GM12878 (cell line): ENCODE results near the gene CKS1B. TPM values are rescaled to one million over a fixed set of nuclear protein-coding genes. Genes with fewer than 3 reads are reported as not detected.

Experiments
- ATAC-seq: fragments of 200-7000 bp; cut with Tn5 transposase; 3 replicates; pipeline ENCODE4 v1.9.1; 2020; ENCODE audit warnings: mild to moderate bottlenecking, moderate library complexity
- BruUV-seq: library from RNA; stranded (reverse); fragments of 400-500 nt; replicated peaks from 2 replicates; lab custom pipeline; 2021; lab: Mats Ljungman, UMichigan
- CTCF ChIA-PET: fragments of 300-600 bp; sonication (Branson Sonifier 250); formaldehyde crosslinking; extraction: SDS; loops from one replicate; lab custom pipeline; 2021; ENCODE audit warnings: inconsistent platforms; lab: Yijun Ruan, JAX
- POLR2A ChIA-PET: fragments of 350-600 bp; formaldehyde crosslinking; extraction: SDS; loops from one replicate; lab custom pipeline; 2021; ENCODE audit warnings: inconsistent platforms; lab: Charles Lee
- RAD21 ChIA-PET: fragments of 300-600 bp; sonication (Branson Sonifier 250); formaldehyde crosslinking; loops from one replicate; lab custom pipeline; 2023; ENCODE audit warnings: antibody characterized with exemption; ENCODE audit not compliant: unreplicated experiment; lab: Charles Lee
- SMC1A ChIA-PET: fragments of 300-600 bp; sonication (Branson Sonifier 250); formaldehyde crosslinking; loops from one replicate; lab custom pipeline; 2023; ENCODE audit not compliant: unreplicated experiment, uncharacterized antibody; lab: Charles Lee
- DNase-seq: peaks from one replicate; pipeline ENCODE4 v3.0.0-alpha.2; 2011; ENCODE audit warnings: low read depth, low spot score
- FAIRE-seq: peaks from 3 replicates; lab custom pipeline; 2011; peaks lifted over from hg19 to GRCh38; lab: Jason Lieb, UNC
- H2AFZ ChIP-seq: 2 replicates; pipeline ENCODE4 v1.6.0; 2011; ENCODE audit warnings: low read depth, low read length, control low read depth; ENCODE audit not compliant: control insufficient read depth
- H3K27ac ChIP-seq: 2 replicates; pipeline ENCODE4 v1.5.1; 2011; ENCODE audit warnings: control low read depth; ENCODE audit not compliant: control insufficient read depth, insufficient read depth
- H3K27me3 ChIP-seq, 2 experiments: replicated peaks in 1 of 2; 2 replicates each; pipeline versions ENCODE4 v1.6.0 to v1.6.1; 2011; ENCODE audit warnings: low read length in 1 of 2; ENCODE audit not compliant: control insufficient read depth in 2 of 2, insufficient read depth in 2 of 2
- H3K36me3 ChIP-seq, 2 experiments: 2 replicates each; pipeline ENCODE4 v1.5.1; 2011; ENCODE audit warnings: low read length in 1 of 2; ENCODE audit not compliant: control insufficient read depth in 2 of 2, insufficient read depth in 2 of 2
- H3K4me1 ChIP-seq: 2 replicates; pipeline ENCODE4 v1.6.1; 2011; ENCODE audit warnings: mild to moderate bottlenecking, low read length, moderate library complexity, mixed read lengths; ENCODE audit not compliant: control insufficient read depth, insufficient read depth
- H3K4me2 ChIP-seq: 2 replicates; pipeline ENCODE4 v1.6.0; 2011; ENCODE audit warnings: control low read depth; ENCODE audit not compliant: control insufficient read depth, insufficient read depth
- H3K4me3 ChIP-seq: fragments of 200-600 bp; sonication (generic); 2 replicates; pipeline ENCODE4 v1.5.1; 2016
- H3K79me2 ChIP-seq: 2 replicates; pipeline ENCODE4 v1.6.0; 2011; ENCODE audit warnings: low read length; ENCODE audit not compliant: control insufficient read depth, insufficient read depth
- H3K9ac ChIP-seq: 2 replicates; pipeline ENCODE4 v1.8.0; 2011; ENCODE audit warnings: low read length, control low read depth, mixed read lengths; ENCODE audit not compliant: control insufficient read depth, insufficient read depth
- H3K9me3 ChIP-seq: replicated peaks from 3 replicates; pipeline ENCODE4 v1.5.1; 2011; ENCODE audit warnings: mild to moderate bottlenecking, low read length; ENCODE audit not compliant: control insufficient read depth, insufficient read depth
- H4K20me1 ChIP-seq: 2 replicates; pipeline ENCODE4 v1.6.0; 2011; ENCODE audit not compliant: control insufficient read depth, insufficient read depth
- EGR1 ChIP-seq, 2 experiments: IDR thresholded peaks; 1 replicate in 1 of 2; 2 replicates in 1 of 2; pipeline ENCODE4 v1.6.1; 2011 to 2012; ENCODE audit warnings: low read depth in 2 of 2, low read length in 2 of 2, borderline replicate concordance in 1 of 2, mild to moderate bottlenecking in 1 of 2, moderate library complexity in 1 of 2
- HDGF ChIP-seq: fragments of 450-650 bp; IDR thresholded peaks from 2 replicates; pipeline ENCODE4 v1.6.1; 2016; ENCODE audit warnings: antibody characterized with exemption
- PKNOX1 ChIP-seq: fragments of 450-650 bp; IDR thresholded peaks from 2 replicates; pipeline ENCODE4 v1.6.1; 2016; ENCODE audit warnings: mild to moderate bottlenecking
- TCF12 ChIP-seq: IDR thresholded peaks from 2 replicates; pipeline ENCODE4 v1.6.1; 2011; ENCODE audit warnings: low read depth, mild to moderate bottlenecking, low read length
- WGBS: methylation state at CpG from one replicate; pipeline ENCODE4 v1.1.6; 2016; ENCODE audit warnings: low lambda C conversion rate; ENCODE audit not compliant: insufficient replicate concordance, insufficient coverage; ENCODE audit errors: missing lambda C conversion rate; 5-methylcytosine and 5-hydroxymethylcytosine counted together
- in situ Hi-C: fragments of 300-500 bp; cut with MboI; formaldehyde crosslinking; loops from 9 replicates; pipeline ENCODE4 v1.14.3; 2018; ENCODE audit warnings: mixed read lengths
- intact Hi-C: fragments of 100-400 bp; cut with micrococcal nuclease; formaldehyde crosslinking; loops from one replicate; pipeline ENCODE4 v1.14.2; 2022; ENCODE audit not compliant: unreplicated experiment
- polyA plus RNA-seq, 11 experiments: library from polyadenylated mRNA; depleted of rRNA in 4 of 11; unstranded in 6 of 11; stranded (reverse) in 5 of 11; fragments of >200 nt; fragmentation: Nextera tagmentation in 4 of 11; fragmentation: Illumina TruSeq in 1 of 11; extraction: Ambion mirVana in 4 of 11; extraction: Trizol in 1 of 11; gene quantifications; 1 replicate in 1 of 11; 2 replicates in 10 of 11; pipeline versions ENCODE4 v1.2.1 to v1.2.3, GENCODE V29; 2011 to 2016; ENCODE audit warnings: inconsistent platforms in 2 of 11, missing spikeins in 2 of 11, low read depth in 1 of 11
- total RNA-seq, 4 experiments: library from RNA; depleted of rRNA in 3 of 4; stranded (reverse); fragments of >200 nt in 3 of 4; fragmentation: Illumina TruSeq in 1 of 4; extraction: Trizol in 1 of 4; gene quantifications; 2 replicates each; pipeline versions ENCODE4 v1.2.1 to v1.2.3, GENCODE V29; 2013 to 2021
- TF ChIP-seq, protein P1 (sequence below): fragments of 450-650 bp; IDR thresholded peaks from 2 replicates; pipeline ENCODE4 v1.6.1; 2017; ENCODE audit warnings: mild to moderate bottlenecking

CKS1B gene
- total and polyA plus RNA-seq, 10 of the 15 experiments (the other 5 are each of a cell fraction or from before 2014, with no cell fraction given) = 125 to 608 (median 364) TPM

DNA sequence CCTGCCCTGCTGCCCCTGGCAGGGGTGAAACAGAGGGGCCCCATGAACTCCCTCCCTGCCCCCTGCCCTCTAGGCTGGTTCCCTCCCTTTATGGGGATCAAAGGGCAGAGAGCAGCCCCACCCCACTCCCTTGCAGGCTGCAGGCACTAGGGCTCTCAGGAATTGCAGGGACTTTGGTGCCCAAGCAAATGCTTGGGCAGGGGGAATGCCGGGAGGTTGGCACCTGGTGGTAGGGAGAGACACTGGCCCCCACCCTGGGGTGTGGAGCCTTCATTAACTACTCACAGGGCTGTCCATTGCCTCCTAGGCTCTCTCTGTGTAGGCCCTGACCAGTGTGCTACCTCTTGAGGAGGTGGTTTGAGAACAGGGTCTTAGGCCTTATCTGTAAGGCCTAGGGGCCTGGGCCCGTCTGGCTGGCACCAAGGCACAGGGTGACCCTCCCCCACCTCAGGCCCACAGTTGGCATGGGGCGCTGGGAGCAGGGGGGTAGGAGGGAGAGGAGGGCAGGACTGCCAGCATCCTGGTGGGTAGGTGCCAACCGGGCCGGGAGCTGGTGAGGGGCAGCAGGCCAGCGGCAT, 32.9 kb downstream of the CKS1B start (continued):
- TF ChIP-seq, protein P1, sequence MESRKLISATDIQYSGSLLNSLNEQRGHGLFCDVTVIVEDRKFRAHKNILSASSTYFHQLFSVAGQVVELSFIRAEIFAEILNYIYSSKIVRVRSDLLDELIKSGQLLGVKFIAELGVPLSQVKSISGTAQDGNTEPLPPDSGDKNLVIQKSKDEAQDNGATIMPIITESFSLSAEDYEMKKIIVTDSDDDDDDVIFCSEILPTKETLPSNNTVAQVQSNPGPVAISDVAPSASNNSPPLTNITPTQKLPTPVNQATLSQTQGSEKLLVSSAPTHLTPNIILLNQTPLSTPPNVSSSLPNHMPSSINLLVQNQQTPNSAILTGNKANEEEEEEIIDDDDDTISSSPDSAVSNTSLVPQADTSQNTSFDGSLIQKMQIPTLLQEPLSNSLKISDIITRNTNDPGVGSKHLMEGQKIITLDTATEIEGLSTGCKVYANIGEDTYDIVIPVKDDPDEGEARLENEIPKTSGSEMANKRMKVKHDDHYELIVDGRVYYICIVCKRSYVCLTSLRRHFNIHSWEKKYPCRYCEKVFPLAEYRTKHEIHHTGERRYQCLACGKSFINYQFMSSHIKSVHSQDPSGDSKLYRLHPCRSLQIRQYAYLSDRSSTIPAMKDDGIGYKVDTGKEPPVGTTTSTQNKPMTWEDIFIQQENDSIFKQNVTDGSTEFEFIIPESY = no peak
- TF ChIP-seq HDGF = no peak
- TF ChIP-seq TCF12 = no peak

DNA sequence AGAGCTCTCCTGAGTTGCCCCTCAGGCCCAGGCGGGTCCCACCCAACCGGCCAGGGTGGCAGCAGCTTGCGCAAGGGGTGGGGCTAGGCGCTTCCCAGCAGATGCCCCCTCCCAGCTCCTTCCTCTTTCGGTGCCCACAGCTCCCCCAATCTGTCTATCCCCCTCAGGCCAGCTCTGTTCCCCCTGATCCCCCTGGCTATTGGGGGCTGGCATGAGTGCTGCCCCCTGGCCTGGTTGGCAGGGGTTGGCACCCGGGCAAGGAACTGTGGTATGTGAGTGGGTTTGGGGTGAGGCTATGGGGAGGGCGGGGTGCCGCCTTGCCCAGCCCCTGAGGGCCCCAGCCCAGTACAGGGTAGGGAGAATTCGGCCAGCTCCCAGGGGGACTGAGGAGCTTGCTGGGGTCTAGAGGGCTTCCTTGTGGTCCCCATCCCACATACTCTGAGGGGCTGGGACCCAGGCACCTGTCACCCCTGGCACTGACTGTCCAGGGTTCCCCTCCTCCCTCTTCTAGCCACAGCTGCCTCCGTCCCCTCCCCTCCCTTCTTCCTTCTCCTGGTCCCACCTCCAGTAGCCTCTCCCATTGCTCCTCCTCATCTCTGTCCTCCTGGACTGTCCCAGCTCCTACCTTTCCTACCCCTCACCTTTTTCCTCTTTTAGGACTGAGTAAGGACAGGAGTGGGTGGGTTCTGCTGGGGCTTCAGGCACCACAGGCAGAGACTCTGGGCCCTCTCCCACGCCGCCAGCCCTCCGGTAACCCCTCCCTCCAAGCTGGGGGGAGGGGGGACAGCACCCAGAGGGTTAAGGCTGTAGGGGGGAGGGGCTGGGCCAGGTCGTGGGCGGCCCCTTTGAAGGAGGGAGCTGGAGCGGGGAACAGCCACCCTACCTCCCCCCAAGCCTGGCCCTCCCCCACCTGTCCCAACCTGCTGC, 33.8 kb downstream of the CKS1B start:
- Histone ChIP-seq H3K27ac (0 out of 2 replicates have a peak overlapping the region, but pooled peaks have one; percentile 24), H4K20me1 (0 out of 2 replicates have a peak, but pooled peaks cover 3% of the 10 kb centered on the region), H3K9ac (no peak overlapping the region), H3K9me3 (no peaks in the 10 kb centered on the region), H2AFZ (no peak overlapping the region), H3K79me2 (peaks cover 52% of the 10 kb centered on the region), H3K4me2 (peak overlapping the region; percentile 33), H3K27me3 (no peaks in the 10 kb centered on the region), H3K36me3 (peaks cover 0 to 7% of the 10 kb centered on the region in 2 experiments; a peak in 3 of 4 replicates), H3K4me3 (no peak overlapping the region), H3K4me1 (peaks cover 59% of the 10 kb centered on the region)
- ChIA-PET RAD21 (interaction anchor here (1.5 kb wide), 1 partner anchor 36 kb away, joined by 3 read pairs; no protein-coding TSS in a partner anchor), POLR2A (interaction anchor here (0.5 to 1.0 kb wide), 4 partner anchors 8 to 53 kb away, joined by 3 to 4 read pairs (median 4); partner anchors contain the start of gene PBXIP1), CTCF (interaction anchor here (3.6 kb wide), 1 partner anchor 9 kb away, joined by 27 read pairs; no protein-coding TSS in a partner anchor), SMC1A (interaction anchor here (1.1 kb wide), 1 partner anchor 9 kb away, joined by 3 read pairs; no protein-coding TSS in a partner anchor)
- 97% methylated on average over 12 of the region's 16 CpGs for WGBS
- no peak for ATAC-seq
- TF ChIP-seq EGR1 (IDR thresholded peaks at IDR 0.05; ENCODE audit: borderline replicate concordance in 1 of 2, low read depth in 2 of 2, low read length in 2 of 2) (peak in 1 of 2 experiments; percentile 54; a peak in 1 of 3 replicates), PKNOX1 (no peak)
- in situ Hi-C loops (no loop called here), intact Hi-C loops (no loop called here)
- BruUV-seq = no TSS peak
- DNase-seq = no peak
- FAIRE-seq = no peak
